Prostate gland (tissue), 2 donors: ENCODE measurements around the gene NTSR2. TPM values are rescaled to one million over a fixed set of nuclear protein-coding genes. Genes with fewer than 3 reads are reported as not detected.

Source experiments
- DNase-seq: peaks from one replicate; pipeline ENCODE4 v3.0.0-alpha.2; 2019; ENCODE audit warnings: low spot score
- H3K27ac ChIP-seq, 2 donors: fragments of 200-600 bp; sonication (generic); 2 replicates each; pipeline ENCODE4 v1.5.1; 2017 to 2019
- H3K27me3 ChIP-seq: fragments of 200-600 bp; sonication (generic); replicated peaks from 2 replicates; pipeline ENCODE4 v1.5.1; 2019; ENCODE audit not compliant: insufficient read depth
- H3K36me3 ChIP-seq, 2 donors: fragments of 200-600 bp; sonication (generic); 1 replicate in 1 of 2; 2 replicates in 1 of 2; pipeline versions ENCODE4 v1.5.1 to v1.8.1; 2017 to 2019
- H3K4me1 ChIP-seq: fragments of 200-600 bp; sonication (generic); replicated peaks from 2 replicates; pipeline ENCODE4 v1.5.1; 2019
- H3K4me3 ChIP-seq, 2 donors: fragments of 200-600 bp; sonication (generic); 2 replicates each; pipeline ENCODE4 v1.5.1; 2017 to 2019
- H3K9me3 ChIP-seq: fragments of 200-600 bp; sonication (generic); 2 replicates; pipeline ENCODE4 v1.5.1; 2017
- POLR2A ChIP-seq: fragments of 450-650 bp; IDR thresholded peaks from one replicate; pipeline ENCODE4 v1.6.1; 2016; ENCODE audit warnings: antibody characterized with exemption, mild to moderate bottlenecking
- POLR2AphosphoS5 ChIP-seq: sonication (generic); formaldehyde crosslinking; IDR thresholded peaks from one replicate; pipeline ENCODE4 v1.6.1; 2017; ENCODE audit warnings: antibody characterized with exemption
- WGBS: methylation state at CpG from one replicate; pipeline ENCODE4 v1.1.5; 2018; 5-methylcytosine and 5-hydroxymethylcytosine counted together
- intact Hi-C: fragments of 100-400 bp; cut with DNase I; formaldehyde crosslinking; loops from one replicate; pipeline ENCODE4 v1.14.2; 2022
- total RNA-seq, 2 donors: library from RNA; depleted of rRNA; stranded (reverse); fragments of >200 nt; gene quantifications; one replicate each; pipeline ENCODE4 v1.1.0, GENCODE V29; 2016
- TF ChIP-seq, protein P1 (sequence below), 4 experiments: fragments of 200-600 bp in 2 of 4; fragments of 450-650 bp in 2 of 4; sonication (generic) in 2 of 4; IDR thresholded peaks; 1 replicate in 3 of 4; 2 replicates in 1 of 4; pipeline ENCODE4 v1.5.1; 2016 to 2019; ENCODE audit warnings: antibody characterized with exemption in 4 of 4, mild to moderate bottlenecking in 2 of 4, moderate library complexity in 2 of 4

Gene NTSR2
- total RNA-seq, 2 donors from 2014 or later, result 0.34 TPM; not detected in 1

DNA sequence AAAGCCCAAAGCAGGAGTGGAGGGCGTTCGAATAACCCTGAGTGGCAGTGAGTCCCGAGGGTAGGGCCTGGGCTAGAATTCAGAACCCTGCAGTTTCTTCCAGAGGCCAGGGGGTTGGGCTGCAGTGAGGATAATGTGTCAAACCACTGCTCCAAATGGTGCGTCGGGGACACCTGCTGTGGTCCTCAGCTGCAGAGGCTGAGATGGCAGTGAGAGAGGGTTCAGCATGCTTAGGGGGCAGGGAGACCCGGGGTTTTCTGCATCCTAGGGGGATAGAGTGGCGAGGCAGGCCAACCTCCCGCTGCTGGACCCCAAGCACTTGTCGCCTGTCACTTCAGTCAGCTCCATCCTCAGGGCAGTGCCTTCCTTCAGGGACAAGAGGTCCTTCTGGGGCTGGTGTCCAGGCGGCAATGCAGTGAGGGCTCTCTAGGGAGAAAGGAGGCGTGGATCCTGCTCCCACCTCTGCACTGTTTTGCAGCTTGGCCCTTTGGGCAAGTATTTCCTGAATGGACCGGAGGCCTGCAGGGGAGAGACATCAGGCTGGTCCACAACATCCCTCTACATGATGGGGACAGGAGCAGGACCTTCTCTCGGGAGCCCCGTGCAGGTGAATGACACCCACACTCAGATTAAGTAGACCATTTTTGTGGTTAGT lies 8.4 kb upstream of the NTSR2 start:
- no peak for DNase-seq
- 85% methylated on average over 14 of the region's 14 CpGs for WGBS
- Histone ChIP-seq H3K27me3 (no peaks in the 10 kb centered on the region), H3K9me3 (no peaks in the 10 kb centered on the region), H3K4me1 (no peaks in the 10 kb centered on the region), H3K27ac (no peak overlapping the region), H3K36me3 (no peaks in the 10 kb centered on the region), H3K4me3 (no peak overlapping the region)
- TF ChIP-seq, protein P1, sequence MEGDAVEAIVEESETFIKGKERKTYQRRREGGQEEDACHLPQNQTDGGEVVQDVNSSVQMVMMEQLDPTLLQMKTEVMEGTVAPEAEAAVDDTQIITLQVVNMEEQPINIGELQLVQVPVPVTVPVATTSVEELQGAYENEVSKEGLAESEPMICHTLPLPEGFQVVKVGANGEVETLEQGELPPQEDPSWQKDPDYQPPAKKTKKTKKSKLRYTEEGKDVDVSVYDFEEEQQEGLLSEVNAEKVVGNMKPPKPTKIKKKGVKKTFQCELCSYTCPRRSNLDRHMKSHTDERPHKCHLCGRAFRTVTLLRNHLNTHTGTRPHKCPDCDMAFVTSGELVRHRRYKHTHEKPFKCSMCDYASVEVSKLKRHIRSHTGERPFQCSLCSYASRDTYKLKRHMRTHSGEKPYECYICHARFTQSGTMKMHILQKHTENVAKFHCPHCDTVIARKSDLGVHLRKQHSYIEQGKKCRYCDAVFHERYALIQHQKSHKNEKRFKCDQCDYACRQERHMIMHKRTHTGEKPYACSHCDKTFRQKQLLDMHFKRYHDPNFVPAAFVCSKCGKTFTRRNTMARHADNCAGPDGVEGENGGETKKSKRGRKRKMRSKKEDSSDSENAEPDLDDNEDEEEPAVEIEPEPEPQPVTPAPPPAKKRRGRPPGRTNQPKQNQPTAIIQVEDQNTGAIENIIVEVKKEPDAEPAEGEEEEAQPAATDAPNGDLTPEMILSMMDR (IDR thresholded peaks at IDR 0.05), result no peak
- no peak for TF ChIP-seq POLR2AphosphoS5
- no peak for TF ChIP-seq POLR2A
- intact Hi-C loops, result no loop called here

DNA sequence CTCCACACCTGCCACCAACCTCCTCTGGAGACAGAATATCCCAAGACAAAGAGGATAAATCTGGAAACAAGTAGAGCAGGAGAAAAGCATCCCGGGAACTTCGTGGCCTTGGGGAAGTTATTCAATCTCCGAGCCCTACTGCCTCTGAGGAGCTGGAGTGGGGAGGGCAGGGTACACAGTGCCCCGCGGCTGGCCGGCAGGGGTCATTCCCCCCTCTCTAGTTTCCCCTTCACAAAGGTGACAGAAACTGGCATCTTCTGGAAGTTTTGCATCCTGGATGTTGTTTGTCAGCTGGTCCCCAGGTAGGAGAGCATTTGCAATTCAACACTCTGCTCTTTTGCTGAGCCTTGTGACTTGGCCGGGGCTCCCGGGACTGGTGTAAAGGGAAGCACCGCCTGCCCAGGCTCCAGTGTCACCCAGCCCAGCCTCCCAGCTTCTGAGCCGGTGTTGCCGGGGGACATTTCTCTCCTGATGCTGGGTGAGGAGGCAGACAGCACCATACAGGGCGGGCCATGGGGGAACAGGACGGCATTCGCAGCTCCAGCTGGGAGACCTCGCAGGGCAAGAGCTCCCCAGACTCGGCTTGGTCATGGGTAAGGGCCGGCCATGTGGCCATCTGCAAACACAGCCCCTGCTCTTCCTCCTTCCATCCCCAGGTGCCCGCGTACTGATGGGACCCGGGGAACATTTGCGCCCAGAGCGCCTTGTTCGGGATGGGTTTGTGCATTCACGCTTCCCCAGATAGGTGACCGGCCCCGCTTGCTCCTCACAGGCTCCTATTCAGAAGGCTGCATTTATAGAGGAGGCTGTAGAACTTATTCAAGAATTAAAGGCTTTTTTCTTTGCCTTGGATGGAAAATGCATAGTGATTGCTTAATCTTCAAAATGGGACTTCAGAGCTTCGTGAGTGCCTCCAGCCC lies 7.4 kb upstream of the NTSR2 start:
- H3K36me3 ChIP-seq, result no peaks in the 10 kb centered on the region
- H3K4me3 ChIP-seq, result no peak overlapping the region
- TF ChIP-seq POLR2AphosphoS5 (no peak), POLR2A (no peak)
- TF ChIP-seq, protein P1 (IDR thresholded peaks at IDR 0.05), result no peak
- no peak for DNase-seq
- intact Hi-C loops, result no loop called here
- no peaks in the 10 kb centered on the region for H3K27me3 ChIP-seq
- H3K4me1 ChIP-seq, result no peaks in the 10 kb centered on the region
- H3K9me3 ChIP-seq, result no peaks in the 10 kb centered on the region
- WGBS, result 50% methylated on average over 26 of the region's 27 CpGs
- no peak overlapping the region for H3K27ac ChIP-seq

DNA sequence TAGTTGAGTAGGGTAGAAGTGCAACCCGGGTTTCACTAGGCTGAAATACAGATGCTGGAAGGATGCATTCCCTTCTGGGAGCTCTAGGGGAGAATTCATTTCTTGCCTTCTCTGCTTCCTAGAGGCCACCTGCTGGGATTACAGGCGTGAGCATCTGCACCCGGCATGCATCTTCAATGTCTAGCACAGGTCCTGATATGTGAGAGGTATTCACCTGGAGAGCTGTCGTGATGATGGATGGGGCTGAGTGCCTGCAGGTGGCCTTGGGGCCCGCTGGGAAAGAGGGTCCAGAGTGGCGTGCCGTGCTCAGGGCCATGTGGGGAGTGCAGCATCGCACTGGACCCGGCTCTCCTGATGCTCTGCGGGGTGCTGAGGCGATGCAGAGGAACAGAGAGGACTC lies 6.6 kb upstream of the NTSR2 start:
- Histone ChIP-seq H3K27ac (no peak overlapping the region), H3K27me3 (no peaks in the 10 kb centered on the region), H3K4me1 (no peaks in the 10 kb centered on the region), H3K36me3 (no peaks in the 10 kb centered on the region), H3K4me3 (no peak overlapping the region), H3K9me3 (no peaks in the 10 kb centered on the region)
- TF ChIP-seq POLR2AphosphoS5, result no peak
- TF ChIP-seq, protein P1 (IDR thresholded peaks at IDR 0.05), result no peak
- no peak for TF ChIP-seq POLR2A
- WGBS, result 56% methylated on average over 11 of the region's 11 CpGs
- DNase-seq, result no peak
- intact Hi-C loops, result no loop called here

DNA sequence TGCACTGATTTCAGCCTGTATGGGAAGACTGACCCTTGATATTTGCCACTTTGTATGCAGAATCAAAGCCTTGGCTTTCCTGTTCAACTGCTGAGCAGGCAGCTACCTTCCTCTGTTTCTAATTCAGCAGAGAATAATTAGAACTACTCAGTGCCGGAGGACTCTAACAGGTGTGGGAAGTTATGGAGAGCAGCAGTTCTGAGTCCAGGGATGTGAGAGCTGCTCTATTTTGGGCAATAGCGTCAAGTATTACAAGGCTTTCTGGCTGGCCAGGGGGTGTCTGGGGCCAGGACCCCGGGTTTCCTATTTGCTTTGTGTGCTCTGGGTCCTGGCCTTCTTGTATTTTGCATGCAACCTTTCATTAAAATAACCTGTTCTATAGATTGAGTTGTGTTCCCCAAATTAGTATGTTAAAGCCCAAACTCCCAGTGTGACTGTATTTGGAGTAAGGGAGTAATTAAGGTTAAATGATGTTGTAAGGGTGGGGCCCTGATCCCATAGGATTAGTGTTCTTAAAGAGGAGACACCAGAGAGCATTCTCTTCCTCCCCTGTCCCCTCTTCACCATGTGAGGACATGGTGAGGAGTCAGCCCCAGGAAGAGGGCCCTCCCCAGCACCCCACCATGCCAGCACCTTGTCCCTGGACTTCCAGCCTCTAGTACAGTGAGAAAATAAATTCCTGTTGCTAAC lies 5.6 kb upstream of the NTSR2 start:
- Histone ChIP-seq H3K36me3 (no peaks in the 10 kb centered on the region), H3K27ac (no peak overlapping the region), H3K9me3 (no peaks in the 10 kb centered on the region), H3K4me3 (no peak overlapping the region), H3K27me3 (no peaks in the 10 kb centered on the region), H3K4me1 (no peaks in the 10 kb centered on the region)
- 85% methylated on average over 3 of the region's 3 CpGs for WGBS
- no peak for DNase-seq
- intact Hi-C loops, result no loop called here
- TF ChIP-seq POLR2AphosphoS5 (no peak), POLR2A (no peak)
- TF ChIP-seq, protein P1 (IDR thresholded peaks at IDR 0.05), result no peak
